Left renal cortex interstitium (tissue), 4 donors: ENCODE results near the gene CHD2. TPM values are rescaled to one million over a fixed set of nuclear protein-coding genes. Genes with fewer than 3 reads are reported as not detected.

Source experiments
- DNase-seq, 4 donors: peaks; one replicate each; pipeline ENCODE4 v3.0.0-alpha.2; 2013; ENCODE audit warnings: low read depth in 4 of 4, low spot score in 2 of 4, missing footprints in 1 of 4
- polyA plus RNA-seq, 4 donors: library from polyadenylated mRNA; unstranded; fragments of 120-200 nt; gene quantifications; one replicate each; pipeline ENCODE4 v1.2.1, GENCODE V29; 2013; ENCODE audit not compliant: insufficient read length in 4 of 4

The CHD2 gene
- polyA plus RNA-seq, 4 donors, result 99.5 to 148 (median 115) TPM

GRCh38 chr15:93076875-93077274 is 176.8 kb downstream of the CHD2 start:
- DNase-seq, result no peak

Other genes starting within 250 kb of the CHD2 start
- 10 to 100 TPM; 32.0 to 45.7 (median 34.1) TPM for gene FAM174B, start 244.5 kb upstream of the CHD2 start, polyA plus RNA-seq
- gene RGMA, start 188.9 kb downstream of the CHD2 start, polyA plus RNA-seq, result 10 to 100 TPM in 2 of 4 donors, 1 to 10 TPM in 2; 8.0 to 13.8 (median 10.8) TPM